Measurements from ENCODE around the gene KRT82. TPM values are rescaled to one million over a fixed set of nuclear protein-coding genes. Genes with fewer than 3 reads are reported as not detected.

KRT82 gene
- total RNA-seq, 1 donor from 2014 or later = not detected

DNA sequence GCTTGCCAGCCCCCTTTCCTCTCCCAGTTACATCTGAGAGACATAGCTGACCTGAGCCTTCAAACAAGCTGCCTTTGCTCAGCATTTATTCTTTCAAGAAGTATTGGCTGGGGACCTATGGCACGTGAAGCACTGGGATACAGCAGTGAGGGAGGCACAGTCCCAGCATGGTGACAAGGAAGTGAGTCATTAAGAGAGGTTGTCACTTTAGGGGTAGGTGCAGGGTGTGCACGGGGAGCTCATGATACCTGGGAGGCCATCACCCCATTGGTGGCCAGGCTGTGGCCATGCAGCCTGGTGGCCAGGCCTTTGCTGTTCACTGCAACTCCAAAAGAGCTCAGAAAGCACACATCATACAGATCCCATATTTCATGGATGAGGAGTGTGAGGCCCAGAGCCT lies 33.7 kb upstream of the KRT82 start:
- Mint-ChIP-seq H3K27me3 (peaks cover 14% of the 10 kb centered on the region), H3K9me3 (no peaks in the 10 kb centered on the region), H3K4me1 (no peaks in the 10 kb centered on the region), H3K27ac (no peak overlapping the region), H3K36me3 (ENCODE audit: low read depth) (no peaks in the 10 kb centered on the region), H3K4me3 (no peak overlapping the region)
- no peak for DNase-seq
- intact Hi-C loops (cut with micrococcal nuclease) = no loop called here

DNA sequence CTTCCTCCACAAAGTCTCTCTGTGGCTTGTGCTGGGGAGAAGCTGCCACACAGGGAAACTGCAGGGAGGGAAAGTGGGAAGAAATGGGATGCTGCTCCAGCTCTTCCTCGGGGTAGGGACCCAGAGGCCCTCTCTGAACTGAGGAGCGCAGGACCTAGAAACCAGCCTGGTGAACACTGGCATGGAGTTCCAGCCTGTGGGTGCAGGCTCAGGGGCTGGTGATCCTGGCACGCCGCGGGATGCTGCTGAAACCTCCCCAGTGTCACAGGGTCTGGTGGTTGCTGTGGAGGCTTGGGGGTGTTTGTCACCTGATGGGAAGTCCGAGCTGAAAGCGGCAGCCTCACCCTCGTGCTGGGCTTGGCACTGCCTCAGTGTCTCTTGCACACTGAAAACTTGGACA lies 33.3 kb upstream of the KRT82 start:
- H3K4me3 Mint-ChIP-seq = no peak overlapping the region
- intact Hi-C loops (cut with micrococcal nuclease) = no loop called here
- no peak overlapping the region for H3K27ac Mint-ChIP-seq
- no peaks in the 10 kb centered on the region for H3K4me1 Mint-ChIP-seq
- H3K9me3 Mint-ChIP-seq = no peaks in the 10 kb centered on the region
- peaks cover 14% of the 10 kb centered on the region for H3K27me3 Mint-ChIP-seq
- H3K36me3 Mint-ChIP-seq (ENCODE audit: low read depth) = no peaks in the 10 kb centered on the region
- no peak for DNase-seq

DNA sequence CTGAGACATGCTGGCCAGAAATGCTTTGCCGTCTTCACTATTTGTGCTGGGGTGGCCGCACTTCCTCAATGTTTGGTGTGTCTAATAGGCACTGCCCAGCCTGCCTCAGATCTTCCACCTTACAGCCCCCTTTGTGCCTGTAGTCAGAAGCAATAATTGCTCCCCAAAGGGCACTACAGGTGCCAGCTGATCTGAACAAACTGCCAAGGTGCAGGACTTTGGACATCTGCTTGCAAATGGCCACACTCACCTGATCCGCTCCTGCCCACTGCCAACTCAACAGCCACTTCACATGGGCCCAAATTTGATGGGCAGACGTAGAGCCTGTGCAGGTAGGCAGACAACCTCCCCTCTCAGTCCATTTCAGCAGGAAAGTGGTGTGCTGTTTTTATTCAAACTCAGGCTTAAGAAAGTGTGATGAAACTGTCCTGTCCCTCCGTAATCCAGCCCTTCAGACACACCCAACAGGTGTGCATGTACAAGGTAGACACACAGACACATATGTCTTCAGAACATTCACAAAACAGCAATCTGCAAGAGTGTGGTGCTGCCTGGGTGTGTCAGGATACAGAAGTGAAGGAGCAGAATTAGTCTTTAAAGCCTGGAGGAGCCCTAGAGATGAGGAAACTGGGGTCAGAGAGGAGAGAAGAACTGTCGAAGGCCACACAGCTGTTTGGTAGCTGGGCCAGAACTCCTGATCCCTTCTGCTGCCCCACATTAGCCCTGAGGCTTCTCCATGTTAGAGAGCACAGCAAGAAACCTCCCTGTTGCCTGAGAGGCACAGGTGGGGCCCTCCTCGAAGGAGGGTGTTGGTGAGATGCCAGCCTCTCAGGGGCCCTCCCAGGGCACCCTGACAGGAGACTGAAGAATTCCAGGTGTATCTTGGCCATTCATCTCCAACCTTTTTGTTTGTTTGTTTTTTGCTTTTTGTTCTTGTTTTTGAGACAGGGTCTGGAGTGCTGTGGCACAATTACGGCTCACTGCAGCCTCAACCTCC lies 32.5 kb upstream of the KRT82 start:
- intact Hi-C loops (cut with micrococcal nuclease) = no loop called here
- Mint-ChIP-seq H3K4me1 (no peaks in the 10 kb centered on the region), H3K9me3 (no peaks in the 10 kb centered on the region), H3K36me3 (ENCODE audit: low read depth) (no peaks in the 10 kb centered on the region), H3K4me3 (no peak overlapping the region), H3K27ac (no peak overlapping the region), H3K27me3 (peaks cover 14% of the 10 kb centered on the region)
- DNase-seq = no peak

DNA sequence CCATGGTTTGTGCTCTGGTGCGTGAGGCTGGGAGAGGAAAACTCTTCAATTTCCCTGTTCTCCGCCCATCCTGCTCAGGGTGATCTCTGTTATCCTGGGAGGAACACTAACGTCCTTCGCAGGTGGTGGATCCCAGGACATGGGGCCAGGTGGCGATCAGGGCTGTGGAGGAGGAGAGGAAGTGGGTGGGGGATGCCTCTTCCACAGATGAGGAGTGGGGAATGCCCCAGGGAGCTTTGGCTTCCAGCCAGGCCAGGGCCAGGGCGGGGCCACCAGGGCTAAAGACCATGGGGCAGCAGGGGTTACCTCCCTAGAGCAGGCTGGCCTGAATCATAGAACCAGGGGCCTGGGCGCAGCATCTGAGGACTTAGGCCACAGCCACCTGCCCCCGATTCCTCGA lies 31.4 kb upstream of the KRT82 start:
- Mint-ChIP-seq H3K36me3 (ENCODE audit: low read depth) (no peaks in the 10 kb centered on the region), H3K27ac (no peak overlapping the region), H3K4me1 (no peaks in the 10 kb centered on the region), H3K27me3 (peaks cover 11% of the 10 kb centered on the region), H3K9me3 (no peaks in the 10 kb centered on the region), H3K4me3 (no peak overlapping the region)
- DNase-seq = no peak
- intact Hi-C loops (cut with micrococcal nuclease) = no loop called here

DNA sequence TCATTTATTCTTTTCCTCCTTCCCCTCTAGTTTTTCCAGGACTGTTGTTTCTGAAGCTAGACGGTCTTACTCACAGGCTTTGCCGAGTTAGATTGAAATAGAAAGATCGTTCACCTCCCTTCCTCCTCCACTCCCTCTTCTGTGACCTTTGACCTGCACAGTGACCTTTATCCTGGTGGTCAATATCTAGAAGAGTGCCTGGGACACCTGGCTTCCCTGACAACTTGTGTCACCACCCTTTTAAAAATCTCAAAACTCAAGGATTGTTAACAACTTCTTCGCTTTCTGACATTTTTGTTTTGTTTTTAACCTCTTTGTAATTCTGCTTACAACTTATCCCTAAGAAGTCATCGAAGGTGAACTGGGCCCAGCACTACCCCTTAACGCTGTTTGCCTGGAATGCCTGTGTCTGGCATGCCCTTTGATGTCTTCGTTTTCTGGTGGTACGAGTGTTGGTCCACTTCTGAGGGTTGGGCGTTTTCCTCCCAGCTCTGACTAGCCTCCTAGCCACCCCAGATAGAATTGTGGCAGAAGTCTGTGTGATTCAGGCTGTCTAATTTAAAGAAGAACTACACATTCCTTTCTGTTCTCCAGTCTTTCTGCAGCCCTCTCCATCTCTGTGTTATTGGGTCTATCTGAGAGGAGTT lies 30.8 kb upstream of the KRT82 start:
- no peaks in the 10 kb centered on the region for H3K36me3 Mint-ChIP-seq (ENCODE audit: low read depth)
- no peaks in the 10 kb centered on the region for H3K9me3 Mint-ChIP-seq
- peaks cover 9% of the 10 kb centered on the region for H3K27me3 Mint-ChIP-seq
- intact Hi-C loops (cut with micrococcal nuclease) = no loop called here
- no peak overlapping the region for H3K27ac Mint-ChIP-seq
- no peak overlapping the region for H3K4me3 Mint-ChIP-seq
- DNase-seq = no peak
- no peaks in the 10 kb centered on the region for H3K4me1 Mint-ChIP-seq

DNA sequence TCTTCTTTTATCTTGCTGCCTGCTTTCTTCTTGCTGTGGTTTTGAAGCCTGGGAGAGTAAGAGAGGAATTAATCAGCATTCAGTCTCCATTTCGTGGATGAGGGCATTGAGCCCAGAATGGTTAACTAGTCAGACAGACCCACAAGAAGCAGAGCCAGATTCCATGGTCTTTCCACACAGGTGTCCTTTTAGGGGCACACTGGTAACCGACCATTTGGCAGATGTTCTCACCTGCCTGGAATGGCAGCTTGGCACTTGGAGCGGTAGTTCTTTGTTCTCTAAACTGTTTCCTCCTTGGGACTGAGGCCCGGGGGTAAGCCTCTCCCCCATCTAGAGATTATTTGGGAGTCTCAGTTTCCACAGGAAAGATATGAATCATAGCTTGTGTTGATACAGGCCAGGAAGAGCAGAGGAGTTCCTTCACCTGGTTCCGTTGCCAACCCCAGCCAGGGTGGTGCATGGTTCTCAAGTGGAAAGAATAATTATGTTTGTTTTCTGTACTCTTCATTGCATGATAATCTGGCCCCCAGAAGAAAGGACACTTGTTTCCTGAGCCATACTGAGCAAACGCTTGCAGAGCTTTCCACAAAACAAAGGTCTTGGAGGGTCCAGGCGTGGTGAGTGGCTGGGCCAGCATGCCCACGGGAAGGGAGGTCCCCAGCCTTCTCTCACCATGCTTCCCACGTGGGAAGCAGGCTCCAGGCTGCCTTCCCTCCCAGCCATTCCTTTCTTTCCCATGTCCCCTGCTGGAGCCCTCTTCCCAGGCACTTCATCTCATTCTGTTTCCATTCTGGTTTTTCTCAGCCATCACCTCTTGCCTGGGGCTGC lies 30.1 kb upstream of the KRT82 start:
- Mint-ChIP-seq H3K4me1 (no peaks in the 10 kb centered on the region), H3K9me3 (no peaks in the 10 kb centered on the region), H3K4me3 (no peak overlapping the region), H3K27me3 (peaks cover 8% of the 10 kb centered on the region), H3K36me3 (ENCODE audit: low read depth) (no peaks in the 10 kb centered on the region), H3K27ac (no peak overlapping the region)
- DNase-seq = no peak
- intact Hi-C loops (cut with micrococcal nuclease) = no loop called here

DNA sequence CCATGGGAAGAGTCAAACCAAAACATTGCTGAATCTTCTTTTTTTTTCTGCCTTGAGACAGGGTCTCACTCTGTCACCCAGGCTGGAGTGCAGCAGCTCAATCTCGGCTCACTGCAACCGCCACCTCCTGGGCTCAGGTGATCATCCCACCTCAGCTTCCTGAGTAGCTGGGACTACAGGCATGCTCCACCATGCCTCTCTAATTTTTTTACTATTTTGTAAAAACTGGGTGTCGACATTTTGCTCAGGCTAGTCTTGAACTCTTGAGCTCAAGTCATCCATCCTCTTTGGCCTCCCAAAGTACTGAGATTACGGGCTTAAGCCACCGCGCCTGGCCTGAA lies 29.5 kb upstream of the KRT82 start:
- intact Hi-C loops (cut with micrococcal nuclease) = no loop called here
- Mint-ChIP-seq H3K27ac (no peak overlapping the region), H3K27me3 (peaks cover 7% of the 10 kb centered on the region), H3K36me3 (ENCODE audit: low read depth) (no peaks in the 10 kb centered on the region), H3K9me3 (no peaks in the 10 kb centered on the region), H3K4me1 (no peaks in the 10 kb centered on the region), H3K4me3 (no peak overlapping the region)
- DNase-seq = no peak

DNA sequence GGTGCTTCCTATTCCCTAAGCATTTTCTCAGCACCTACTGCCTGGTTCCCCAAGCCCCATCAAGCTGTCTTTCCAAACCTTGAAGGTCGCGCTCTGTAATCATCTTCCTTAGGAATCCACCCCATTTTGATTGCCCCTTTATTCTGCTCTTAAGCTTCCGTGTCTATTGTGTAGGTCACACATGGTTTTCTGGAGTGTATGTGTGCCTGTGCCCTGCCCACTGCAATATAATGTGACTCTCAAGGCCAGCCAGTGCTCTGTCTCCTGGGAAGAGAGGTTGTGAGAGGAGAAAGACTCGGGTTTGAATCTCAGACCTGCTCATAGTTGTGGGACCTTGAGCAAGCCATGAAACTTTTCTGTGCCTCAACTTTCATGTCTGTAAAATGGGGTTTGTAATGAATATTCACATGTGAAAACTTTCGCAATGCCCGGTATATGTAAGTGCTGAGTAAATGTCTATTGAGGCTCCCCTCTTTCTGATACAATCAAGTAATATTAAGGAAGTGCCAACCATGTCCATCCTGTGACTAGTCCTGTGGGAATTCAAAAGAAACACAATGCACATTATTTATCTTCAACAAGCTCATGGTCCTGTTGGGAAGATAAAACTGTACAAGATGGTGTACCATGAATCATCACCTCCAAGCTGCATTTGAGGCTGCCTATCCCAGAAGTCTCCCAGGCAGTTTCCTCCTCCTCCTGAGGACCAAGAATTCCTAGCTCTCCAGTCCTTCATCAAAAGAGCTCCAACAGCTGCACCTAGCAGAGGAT lies 28.8 kb upstream of the KRT82 start:
- no peaks in the 10 kb centered on the region for H3K9me3 Mint-ChIP-seq
- intact Hi-C loops (cut with micrococcal nuclease) = no loop called here
- H3K27me3 Mint-ChIP-seq = peaks cover 7% of the 10 kb centered on the region
- DNase-seq = no peak
- H3K4me1 Mint-ChIP-seq = no peaks in the 10 kb centered on the region
- no peaks in the 10 kb centered on the region for H3K36me3 Mint-ChIP-seq (ENCODE audit: low read depth)
- H3K27ac Mint-ChIP-seq = no peak overlapping the region
- H3K4me3 Mint-ChIP-seq = no peak overlapping the region

DNA sequence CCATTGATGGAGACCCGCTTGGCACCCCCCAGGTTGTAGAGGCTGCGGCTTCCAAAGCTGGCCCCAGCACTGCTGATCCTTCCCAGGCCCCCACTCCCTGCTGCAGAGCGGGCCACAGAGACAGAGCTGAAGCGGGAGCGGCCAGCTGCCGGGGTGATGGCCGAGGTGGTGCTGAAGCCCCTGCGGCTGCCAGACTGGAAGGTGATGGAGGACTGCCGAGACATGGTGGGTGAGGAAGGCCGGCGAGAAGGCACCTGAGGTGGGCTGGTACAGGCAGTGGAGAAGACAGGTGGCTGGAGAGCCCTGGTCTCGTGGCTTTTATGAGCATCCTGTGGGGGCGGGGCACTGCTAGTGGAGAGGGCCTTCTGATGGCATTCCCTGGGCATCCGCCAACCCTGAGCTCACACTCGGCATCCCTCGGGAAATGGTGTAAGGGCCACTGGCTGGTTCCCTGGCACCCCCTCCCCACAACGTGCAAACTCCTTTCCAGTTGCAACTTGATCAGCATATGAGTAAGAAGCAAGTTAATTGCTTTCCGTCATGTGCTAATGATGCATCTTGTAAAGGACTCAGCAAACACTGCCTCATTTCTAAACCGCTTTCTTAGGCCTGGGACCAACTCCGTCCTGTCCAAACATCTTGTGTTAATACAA lies 28.1 kb upstream of the KRT82 start, which contains the start of gene KRT75:
Gene KRT75 (minus strand): TSS at position 291 of the 653 bp plus-strand sequence. CDS start 67 bp downstream, at position 224.
- no peaks in the 10 kb centered on the region for H3K36me3 Mint-ChIP-seq (ENCODE audit: low read depth)
- peaks cover 9% of the 10 kb centered on the region for H3K27me3 Mint-ChIP-seq
- H3K4me3 Mint-ChIP-seq = no peak within 1 kb of the TSS
- intact Hi-C loops (cut with micrococcal nuclease) = no loop called here
- no peaks in the 10 kb centered on the region for H3K9me3 Mint-ChIP-seq
- H3K27ac Mint-ChIP-seq = no peak within 1 kb of the TSS
- DNase-seq = no peak
- no peaks in the 10 kb centered on the region for H3K4me1 Mint-ChIP-seq

DNA sequence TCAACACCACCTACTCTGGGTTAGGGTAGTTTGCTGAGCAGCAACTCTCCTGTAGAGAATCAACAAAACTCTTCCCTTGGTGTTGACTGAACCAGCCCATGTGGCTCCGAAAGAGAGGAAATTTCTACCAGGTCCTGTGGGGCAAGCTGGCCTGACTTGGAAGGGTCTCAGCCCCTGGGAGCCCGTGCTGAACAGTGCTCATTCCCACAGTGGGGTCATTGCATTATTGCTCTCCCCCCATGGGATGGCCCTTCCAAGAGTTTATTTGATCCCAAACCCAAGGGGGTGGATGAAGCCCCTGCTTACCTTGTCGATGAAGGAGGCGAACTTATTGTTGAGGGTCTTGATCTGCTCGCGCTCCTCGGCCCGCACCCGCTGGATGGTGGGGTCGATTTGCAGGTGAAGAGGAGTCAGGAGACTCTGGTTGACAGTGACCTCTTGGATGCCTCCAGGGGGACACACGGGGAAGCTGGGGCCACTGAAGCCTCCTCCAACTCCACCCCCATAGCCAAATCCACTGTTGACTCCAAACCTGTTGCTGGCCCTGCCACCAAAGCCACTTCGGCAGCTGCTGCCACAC lies 27.5 kb upstream of the KRT82 start:
- H3K36me3 Mint-ChIP-seq (ENCODE audit: low read depth) = no peaks in the 10 kb centered on the region

DNA sequence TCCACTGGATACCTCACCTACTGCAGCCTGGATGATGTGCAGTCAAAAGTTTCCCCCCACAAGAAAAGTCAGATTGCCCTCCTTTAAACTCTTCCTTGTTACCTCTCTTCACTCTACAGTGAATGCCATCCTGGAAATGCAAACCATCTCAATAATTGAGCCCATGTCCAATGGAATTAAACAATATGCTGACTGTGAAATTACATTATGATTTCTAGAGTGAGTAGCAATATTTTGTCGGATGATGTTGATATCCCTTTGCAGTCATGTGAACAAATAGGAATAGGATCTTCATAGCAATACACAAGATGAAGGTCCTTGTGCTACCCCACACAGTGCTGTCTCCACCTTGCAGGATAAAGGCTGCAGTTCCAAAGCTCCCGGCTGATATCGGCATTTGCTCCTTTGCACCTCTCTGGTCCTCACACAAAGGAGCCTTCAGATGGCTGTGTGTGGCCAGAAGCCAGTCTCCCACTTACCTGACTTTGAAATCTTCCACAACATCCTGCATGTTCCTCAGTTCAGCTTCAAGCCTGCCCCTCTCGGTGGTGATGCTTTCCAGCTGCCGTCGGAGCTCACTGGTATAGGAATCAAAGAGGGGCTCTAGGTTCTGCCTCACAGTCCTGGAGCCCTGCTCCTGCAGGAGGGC lies 26.5 kb upstream of the KRT82 start:
- Mint-ChIP-seq H3K4me3 (no peak overlapping the region), H3K27me3 (peaks cover 16% of the 10 kb centered on the region), H3K9me3 (no peaks in the 10 kb centered on the region), H3K36me3 (ENCODE audit: low read depth) (no peaks in the 10 kb centered on the region), H3K27ac (no peak overlapping the region), H3K4me1 (no peaks in the 10 kb centered on the region)
- DNase-seq = no peak
- intact Hi-C loops (cut with micrococcal nuclease) = no loop called here

More for the DNA sequence above, 27.5 kb upstream of the KRT82 start:
- Mint-ChIP-seq H3K4me3 (no peak overlapping the region), H3K4me1 (no peaks in the 10 kb centered on the region), H3K27ac (no peak overlapping the region), H3K27me3 (peaks cover 15% of the 10 kb centered on the region), H3K9me3 (no peaks in the 10 kb centered on the region)
- no peak for DNase-seq
- intact Hi-C loops (cut with micrococcal nuclease) = no loop called here

DNA sequence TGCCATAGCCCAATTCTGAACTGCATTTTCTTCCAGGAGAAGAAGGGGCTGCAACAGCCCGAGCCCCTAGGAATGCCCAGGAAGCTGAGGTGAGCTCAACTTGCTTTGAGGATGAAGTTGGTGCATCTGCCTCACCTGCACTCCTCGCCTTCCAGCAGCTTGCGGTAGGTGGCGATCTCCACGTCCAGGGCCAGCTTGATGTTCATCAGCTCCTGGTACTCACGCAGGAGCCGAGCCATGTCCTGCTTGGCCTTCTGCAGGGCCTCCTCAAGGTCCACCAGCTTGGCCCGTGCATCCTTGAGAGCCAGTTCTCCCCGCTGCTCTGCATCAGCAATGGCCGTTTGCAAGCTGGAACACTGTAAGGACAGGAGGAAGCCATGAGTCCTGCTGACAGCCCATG lies 22.0 kb upstream of the KRT82 start:
- H3K4me3 Mint-ChIP-seq = no peak overlapping the region
- intact Hi-C loops (cut with micrococcal nuclease) = no loop called here
- no peaks in the 10 kb centered on the region for H3K36me3 Mint-ChIP-seq (ENCODE audit: low read depth)
- H3K27ac Mint-ChIP-seq = no peak overlapping the region
- no peaks in the 10 kb centered on the region for H3K9me3 Mint-ChIP-seq
- no peaks in the 10 kb centered on the region for H3K4me1 Mint-ChIP-seq
- peaks cover 15% of the 10 kb centered on the region for H3K27me3 Mint-ChIP-seq
- no peak for DNase-seq

Data from activated CD4-positive, alpha-beta T cell treated with anti-CD3 and anti-CD28 coated beads, Interleukin-2, amount 10 ng/mL, durations not matched to agents 24 days and 14 days (primary cell).